GM18909 (cell line): ENCODE data around the gene IFITM10.

Experiments used
- ATAC-seq: cut with Tn5 transposase; IDR thresholded peaks from one replicate; pipeline ENCODE4 v1.9.1; 2021; ENCODE audit warnings: mild to moderate bottlenecking; ENCODE audit not compliant: unreplicated experiment, poor library complexity

The IFITM10 gene

GRCh38 chr11:1753229-1753928 lies 3.0 kb upstream of the IFITM10 start:
- no peak for ATAC-seq

GRCh38 chr11:1752907-1753228 lies 2.5 kb upstream of the IFITM10 start:
- ATAC-seq: no peak

GRCh38 chr11:1751999-1752906 lies 1.9 kb upstream of the IFITM10 start:
- ATAC-seq: no peak

- ATAC-seq: no peak
Measured at GRCh38 chr11:1751531-1751921, 1.1 kb upstream of the IFITM10 start.

GRCh38 chr11:1750840-1751530 lies 590 bp upstream of the IFITM10 start:
- no peak for ATAC-seq

DNA sequence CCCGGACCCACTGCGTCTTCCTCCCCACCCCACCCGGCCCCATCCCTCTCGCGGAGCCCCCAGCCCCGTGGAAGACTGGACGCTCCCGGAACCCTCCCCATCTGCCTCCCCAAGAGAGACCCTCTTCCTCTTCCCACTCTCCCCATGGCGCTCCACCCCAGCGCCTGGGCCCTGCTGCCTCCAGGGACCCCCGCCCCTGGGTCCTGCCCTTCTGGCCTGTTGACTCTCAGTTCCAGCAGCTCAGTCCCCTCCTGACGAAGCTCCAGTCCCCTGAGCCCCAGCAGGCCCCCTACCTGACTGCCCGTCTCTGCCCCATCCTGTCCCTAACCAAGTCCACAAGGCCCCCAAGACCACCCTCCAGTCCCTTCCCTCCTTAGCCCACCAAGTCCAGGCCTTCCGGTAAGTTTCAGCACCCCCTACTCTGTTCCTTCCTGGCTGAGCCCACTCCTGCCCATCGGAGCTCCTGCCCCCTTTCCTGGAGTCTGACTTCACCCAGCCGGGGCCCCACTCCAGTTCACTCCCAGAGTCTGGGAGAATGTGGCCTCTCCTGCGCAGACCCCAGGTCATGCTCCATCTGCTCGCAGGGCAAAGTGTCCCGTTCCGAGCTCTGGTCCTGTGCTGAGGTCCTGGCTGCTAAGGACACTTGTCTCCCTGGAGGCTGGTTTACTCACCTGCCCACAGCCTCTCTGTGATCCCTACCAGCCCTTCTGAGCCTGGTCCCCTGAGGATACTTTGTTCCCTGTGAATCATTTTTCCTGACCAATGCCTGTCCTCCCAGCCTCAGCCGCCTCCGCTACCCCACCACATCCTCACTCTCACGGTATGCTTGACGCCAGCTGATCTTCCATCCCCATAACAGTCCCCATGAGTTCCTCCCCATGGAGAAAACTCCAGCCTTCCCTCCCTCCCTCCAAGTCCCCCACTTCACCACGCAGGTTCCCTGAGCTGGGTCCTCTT lies 722 bp downstream of the IFITM10 start:
- no peak for ATAC-seq

DNA sequence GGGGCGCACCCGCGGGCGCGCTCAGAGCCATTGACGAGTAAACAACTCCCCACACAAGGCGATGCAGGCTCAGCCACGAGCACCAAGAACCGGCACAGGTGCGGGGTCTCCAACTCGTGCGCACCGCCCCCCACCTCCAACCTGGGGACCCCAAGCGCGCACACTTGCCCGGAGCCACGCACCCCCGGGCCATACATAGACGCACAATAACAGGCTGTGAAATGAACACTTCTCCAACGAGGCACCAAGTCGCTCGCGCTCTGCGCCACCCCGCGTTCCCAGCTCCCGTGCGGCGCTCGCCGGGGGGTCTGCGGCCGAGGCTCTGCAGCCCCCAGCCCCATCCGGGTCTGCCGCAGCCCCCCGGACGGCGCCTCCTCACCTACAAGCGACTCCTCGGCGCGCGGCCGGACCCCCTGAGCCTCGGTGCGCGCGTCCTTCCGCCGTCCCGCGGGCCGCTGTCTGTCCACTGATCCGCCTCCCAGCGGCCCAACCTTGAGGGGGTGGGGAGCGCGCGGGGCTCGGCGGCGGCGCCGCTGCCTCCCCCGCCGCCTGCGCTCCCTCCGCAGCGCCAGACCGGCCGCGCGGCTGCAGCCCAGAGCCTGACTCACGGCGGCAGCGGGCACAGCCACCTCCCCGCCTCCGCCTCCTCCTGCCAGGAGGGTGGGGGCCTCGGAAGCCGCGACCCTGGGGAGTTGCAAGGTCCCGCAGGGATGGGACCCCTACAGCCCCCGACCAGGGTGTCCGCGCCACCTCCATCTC lies 1.6 kb downstream of the IFITM10 start:
- ATAC-seq: no peak

DNA sequence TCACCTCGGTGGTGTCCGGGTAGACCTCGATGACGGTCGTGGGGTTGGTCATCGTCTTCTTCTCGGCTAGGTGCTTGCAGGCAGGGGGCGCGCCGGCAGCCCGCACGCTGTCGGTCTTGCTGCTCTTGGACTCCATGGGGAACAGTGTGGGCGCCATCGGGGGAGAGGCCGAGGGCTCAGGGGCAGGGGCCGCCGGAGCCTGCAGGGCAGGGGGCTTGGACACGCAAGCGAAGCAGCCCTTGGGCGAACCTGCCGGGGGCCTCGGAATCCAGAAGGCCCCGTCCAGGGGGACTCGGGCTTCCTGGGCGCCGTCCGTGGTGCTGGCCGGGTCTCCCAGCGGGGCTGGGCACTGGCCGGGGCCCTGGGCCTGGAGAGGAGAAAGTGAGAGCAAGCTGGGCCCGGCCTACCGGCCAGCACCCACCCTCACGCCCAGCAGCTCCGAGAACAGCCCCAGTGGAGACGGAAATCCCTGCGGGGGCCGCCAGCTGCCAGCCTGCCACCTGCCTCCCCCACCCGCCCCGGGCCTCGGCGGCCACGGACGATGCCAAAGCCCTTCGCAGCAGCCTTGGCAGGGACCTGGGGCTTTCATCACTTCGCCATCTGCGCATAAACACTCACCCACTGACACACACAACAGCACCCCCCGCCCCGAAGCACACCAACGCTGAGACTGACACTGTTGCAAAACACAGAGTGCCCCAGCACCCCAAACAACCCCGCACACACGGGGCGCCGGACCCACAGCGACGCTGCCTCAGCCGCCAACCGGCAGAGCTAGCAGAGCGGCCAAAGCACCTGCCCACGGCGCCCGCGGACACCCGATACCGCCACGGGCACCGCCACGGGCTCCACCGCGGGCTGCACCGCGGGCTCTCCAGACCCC lies 2.4 kb downstream of the IFITM10 start:
- no peak for ATAC-seq

DNA sequence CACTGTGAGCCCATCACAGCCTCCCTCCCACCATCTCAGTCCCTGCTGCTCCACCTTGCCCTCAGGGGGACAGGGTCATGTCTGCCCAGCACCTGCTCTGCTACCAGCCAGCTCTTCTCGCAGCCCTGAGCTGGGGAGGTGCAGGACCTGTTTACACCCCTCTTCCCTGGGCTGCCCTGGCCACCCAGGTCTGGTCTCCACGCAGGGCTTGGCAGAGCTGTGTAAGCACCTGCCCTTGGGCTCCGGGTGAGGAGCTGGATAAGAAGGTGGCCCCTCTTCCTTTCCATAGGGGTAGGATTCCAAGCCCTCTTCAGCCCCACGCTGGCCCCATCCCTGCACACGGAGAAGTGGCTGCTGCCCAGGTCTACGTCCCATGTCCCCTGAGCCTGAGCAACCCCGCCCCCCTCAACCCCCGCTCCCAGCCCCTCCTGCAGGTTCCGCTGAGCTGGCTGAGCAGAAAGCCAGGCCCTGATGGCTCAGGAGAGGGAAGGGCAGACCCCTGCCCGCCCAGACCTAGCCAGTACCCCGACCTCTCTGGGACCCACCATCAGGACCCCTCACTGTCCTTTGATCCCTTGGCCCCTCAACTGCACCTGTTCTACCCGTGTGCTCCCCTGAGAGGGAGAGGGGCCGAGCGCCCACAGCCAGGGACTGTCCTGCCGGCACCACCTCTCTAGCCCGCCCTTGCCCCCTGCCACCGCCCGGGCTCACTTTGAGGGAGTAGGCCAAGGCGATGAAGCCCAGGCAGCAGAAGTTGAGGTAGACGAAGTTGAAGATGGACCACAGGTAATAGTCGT lies 3.2 kb downstream of the IFITM10 start:
- ATAC-seq: no peak

DNA sequence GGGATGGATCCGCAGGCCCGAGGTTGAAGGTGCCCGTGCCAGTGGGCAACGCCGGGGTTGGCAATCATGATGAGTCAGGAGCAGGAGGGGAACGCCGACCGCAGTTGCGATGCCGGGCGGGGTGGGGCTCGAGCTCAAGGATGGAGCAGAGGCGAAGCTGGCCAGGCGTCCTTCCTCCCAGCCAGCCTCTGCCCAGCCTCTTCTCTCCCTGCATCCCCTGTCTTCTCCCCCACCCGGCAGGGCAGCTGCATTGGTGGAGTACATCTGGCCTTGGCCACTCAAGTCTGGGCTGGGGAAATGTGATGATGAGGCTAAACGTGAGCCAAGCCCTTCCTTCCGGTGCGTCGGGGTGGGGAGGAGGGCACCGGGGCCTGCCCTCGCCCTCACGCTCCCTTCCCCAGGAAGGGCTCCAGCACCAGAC lies 3.9 kb downstream of the IFITM10 start:
- ATAC-seq: no peak

DNA sequence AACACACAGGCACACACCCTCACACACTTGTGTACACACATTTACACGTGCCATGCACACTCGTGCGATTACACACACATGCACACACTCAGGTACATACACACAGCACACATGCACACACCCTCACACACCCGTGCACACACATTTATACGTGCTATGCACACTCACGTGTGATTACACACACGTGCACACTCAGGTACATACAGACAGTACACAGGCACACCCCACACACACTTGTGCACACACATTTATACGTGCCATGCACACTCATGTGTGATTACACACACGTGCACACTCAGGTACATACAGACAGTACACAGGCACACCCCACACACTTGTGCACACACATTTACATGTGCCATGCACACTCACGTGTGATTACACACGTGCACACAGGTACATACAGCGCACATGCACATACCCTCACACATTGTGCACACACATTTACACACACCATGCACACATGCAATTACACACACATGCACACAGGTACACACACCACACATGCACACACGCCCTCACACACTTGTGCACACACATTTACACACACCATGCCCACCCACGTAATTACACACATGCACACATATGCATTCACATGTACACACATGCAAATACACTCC lies 4.6 kb downstream of the IFITM10 start:
- ATAC-seq: no peak

GRCh38 chr11:1744891-1745700 lies 5.3 kb downstream of the IFITM10 start:
- no peak for ATAC-seq

DNA sequence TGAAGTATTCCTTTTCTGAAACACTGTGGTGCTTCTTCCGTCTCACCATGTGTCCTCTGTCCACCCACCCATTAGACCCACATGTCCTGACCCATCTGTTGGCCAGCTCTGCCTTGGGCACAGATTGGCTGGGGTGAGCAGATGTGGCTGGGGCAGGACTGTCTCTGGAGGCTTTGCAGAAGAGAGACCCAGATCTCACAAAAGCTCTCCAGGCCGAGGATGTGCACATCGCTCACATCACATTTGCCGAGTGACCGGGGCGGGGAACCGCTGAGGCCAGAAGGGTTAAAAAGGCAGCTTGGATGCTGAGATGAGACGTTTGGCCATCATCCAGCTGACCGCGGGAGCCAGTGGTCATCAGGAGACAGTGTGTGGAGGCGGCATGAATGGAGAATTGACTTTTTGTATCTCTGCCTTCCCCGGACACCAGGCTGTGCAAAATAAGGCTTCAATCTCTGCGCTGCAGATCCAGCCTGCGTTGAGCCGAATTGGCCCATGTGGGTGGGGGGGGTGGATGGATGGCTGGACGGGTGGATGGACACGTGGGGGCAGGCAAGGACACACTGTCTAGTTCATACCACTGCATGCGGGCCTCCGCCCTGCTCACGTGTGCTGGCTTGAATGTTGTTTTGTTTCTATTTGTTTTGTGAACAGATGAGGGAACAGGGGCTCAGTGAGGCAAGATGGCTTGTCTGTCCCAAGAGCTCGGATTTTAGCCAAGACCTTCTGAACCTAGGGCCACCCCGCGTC lies 6.1 kb downstream of the IFITM10 start:
- ATAC-seq: no peak

DNA sequence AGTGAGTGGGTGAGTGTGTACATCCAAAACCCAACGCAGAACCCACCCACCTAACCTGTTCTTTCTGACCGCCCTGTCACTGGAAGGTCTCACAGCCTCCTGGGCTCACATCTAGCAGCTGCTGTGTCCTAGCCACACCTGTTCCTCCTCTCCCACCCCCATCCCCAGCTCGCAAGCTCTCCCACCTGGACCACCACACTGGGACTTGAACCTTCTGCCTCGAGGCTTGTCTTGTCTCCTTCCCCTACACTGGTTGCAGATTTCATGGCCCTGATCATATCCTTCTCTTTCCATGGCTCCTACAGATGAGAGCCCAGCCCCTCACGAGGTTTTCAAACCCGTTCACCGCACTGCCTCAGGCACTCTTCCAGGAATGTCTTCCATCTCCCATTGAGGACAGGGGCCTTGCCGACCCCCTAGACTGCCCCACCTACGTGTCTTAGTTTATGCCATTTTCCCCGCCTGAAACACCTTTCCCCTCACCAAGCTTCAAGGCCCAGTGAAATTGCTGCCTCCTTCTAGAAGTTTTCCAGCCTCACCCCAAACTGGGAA lies 6.7 kb downstream of the IFITM10 start:
- no peak for ATAC-seq

DNA sequence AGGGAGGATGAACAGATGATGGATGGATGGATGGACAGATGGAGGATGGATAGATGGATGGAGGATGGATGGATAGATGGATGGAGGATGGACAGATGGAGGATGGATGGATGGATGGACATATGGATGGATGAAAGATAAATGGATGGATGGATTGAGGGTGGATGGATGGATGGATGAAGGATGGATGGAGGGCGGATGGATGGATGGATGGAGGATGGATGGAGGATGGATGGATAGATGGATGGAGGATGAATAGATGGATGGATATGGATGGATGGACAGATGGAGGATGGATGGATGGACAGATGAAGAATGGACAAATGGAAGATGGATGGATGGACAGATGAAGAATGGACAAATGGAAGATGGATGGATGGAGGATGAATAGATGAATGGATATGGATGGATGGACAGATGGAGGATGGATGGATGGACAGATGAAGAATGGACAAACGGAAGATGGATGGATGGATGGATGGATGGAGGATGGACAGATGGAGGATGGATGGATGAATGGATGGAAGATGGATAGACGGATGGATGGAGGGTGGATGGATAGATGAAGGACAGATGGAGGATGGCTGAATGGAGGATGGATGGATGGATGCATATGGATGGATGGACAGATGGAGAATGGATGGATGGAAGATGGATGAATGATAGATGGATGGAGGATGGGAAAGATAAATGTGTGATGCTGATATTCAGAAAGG lies 7.4 kb downstream of the IFITM10 start:
- ATAC-seq: no peak
